OCI-LY1 (cell line): ENCODE measurements around the gene MAST4.
"Not testable (repeated sequence)": the region's sequence is repeated elsewhere in the genome, so short reads cannot be mapped to it uniquely, and the experiment has no call there.

Source experiments
- EZH2 ChIP-seq: fragments of 200-600 bp; sonication (generic), shearing (Covaris generic); IDR thresholded peaks from 2 replicates; pipeline ENCODE4 v1.8.0; 2017; ENCODE audit warnings: borderline replicate concordance, mixed run types, mild to moderate bottlenecking, antibody characterized with exemption, low read length, moderate library complexity, mixed read lengths
- TF ChIP-seq, protein P1 (sequence below): fragments of 200-600 bp; sonication (generic), shearing (Covaris generic); IDR thresholded peaks from 2 replicates; pipeline ENCODE4 v1.5.1; 2017; ENCODE audit warnings: mild to moderate bottlenecking, antibody characterized with exemption, low read length, moderate library complexity, mixed read lengths

DNA sequence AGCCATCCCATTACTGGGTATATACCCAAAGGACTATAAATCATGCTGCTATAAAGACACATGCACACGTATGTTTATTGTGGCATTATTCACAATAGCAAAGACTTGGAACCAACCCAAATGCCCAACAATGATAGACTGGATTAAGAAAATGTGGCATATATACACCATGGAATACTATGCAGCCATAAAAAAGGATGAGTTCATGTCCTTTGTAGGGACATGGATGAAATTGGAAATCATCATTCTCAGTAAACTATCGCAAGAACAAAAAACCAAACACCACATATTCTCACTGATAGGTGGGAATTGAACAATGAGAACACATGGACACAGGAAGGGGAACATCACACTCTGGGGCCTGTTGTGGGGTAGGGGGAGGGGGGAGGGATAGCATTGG is 577.2 kb downstream of the MAST4 start:
- TF ChIP-seq, protein P1, sequence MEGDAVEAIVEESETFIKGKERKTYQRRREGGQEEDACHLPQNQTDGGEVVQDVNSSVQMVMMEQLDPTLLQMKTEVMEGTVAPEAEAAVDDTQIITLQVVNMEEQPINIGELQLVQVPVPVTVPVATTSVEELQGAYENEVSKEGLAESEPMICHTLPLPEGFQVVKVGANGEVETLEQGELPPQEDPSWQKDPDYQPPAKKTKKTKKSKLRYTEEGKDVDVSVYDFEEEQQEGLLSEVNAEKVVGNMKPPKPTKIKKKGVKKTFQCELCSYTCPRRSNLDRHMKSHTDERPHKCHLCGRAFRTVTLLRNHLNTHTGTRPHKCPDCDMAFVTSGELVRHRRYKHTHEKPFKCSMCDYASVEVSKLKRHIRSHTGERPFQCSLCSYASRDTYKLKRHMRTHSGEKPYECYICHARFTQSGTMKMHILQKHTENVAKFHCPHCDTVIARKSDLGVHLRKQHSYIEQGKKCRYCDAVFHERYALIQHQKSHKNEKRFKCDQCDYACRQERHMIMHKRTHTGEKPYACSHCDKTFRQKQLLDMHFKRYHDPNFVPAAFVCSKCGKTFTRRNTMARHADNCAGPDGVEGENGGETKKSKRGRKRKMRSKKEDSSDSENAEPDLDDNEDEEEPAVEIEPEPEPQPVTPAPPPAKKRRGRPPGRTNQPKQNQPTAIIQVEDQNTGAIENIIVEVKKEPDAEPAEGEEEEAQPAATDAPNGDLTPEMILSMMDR: not testable (repeated sequence)
- TF ChIP-seq EZH2: not testable (repeated sequence)
